GM19238 (cell line): ENCODE data around the gene DYNC2H1.

ENCODE experiments used
- DNase-seq: peaks from one replicate; pipeline ENCODE4 v3.0.0; 2011; ENCODE audit warnings: low spot score; ENCODE audit not compliant: insufficient read length

DYNC2H1 gene

DNA sequence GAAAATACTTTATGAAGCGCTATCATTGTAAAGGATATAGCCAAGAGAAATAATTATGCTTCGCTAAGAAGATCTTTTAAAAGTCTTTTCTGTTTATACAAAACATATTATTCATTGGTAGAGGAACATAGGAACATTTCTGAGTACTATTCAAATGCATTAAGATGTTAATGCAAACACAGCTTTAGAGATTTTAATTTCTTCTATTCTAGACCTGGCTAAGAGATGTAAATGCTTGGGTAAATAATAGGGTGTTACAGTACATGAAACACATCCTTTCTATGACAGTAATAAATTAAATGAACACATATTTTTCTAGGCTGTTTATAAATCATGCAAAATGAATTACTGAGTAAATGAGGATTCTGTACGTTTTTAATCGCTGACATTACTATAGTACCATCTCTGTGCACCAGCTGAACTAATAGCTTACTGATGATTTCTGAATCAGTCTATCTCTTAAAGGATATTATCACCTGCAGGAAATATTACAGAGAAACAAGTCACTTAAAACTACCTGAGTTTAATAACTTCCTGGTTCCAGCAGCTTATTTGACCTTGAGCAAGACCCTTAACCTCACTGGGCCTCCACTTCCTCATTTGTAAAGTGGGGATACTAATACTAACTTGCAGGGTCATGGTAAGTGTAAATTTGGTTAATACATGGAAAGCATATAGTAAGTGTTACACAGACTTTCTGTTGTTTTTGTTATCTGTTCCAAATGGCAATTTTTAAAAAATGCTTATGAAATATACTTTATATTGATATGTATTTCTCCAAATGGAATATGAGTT, 344.9 kb downstream of the DYNC2H1 start:
- no peak for DNase-seq

DNA sequence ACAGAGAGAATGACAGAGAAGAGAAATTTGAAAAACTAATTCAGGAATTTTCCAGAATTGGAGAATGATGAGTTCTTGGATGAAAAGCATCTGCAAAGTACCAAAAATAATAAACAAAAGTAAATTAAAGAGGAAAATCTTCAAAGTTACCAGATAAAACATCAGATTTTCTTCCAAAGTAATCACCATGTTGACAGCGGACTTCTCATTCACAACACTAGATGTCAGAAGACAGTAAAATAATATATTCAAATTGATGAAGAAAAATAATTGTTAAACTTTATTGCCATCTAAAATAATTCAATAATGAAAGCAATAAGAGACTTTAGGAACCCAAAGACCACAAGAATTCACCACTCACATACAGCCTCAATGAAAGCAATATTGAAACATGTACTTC, 355.2 kb downstream of the DYNC2H1 start:
- no peak for DNase-seq

- DNase-seq = no peak
These were observed 356.4 kb downstream of the DYNC2H1 start for GRCh38 chr11:103465555-103466140.

GRCh38 chr11:103471546-103471945, 362.3 kb downstream of the DYNC2H1 start:
- no peak for DNase-seq

GRCh38 chr11:103476874-103477273, 367.6 kb downstream of the DYNC2H1 start:
- DNase-seq = no peak

- no peak for DNase-seq
These were observed 371.2 kb downstream of the DYNC2H1 start for GRCh38 chr11:103480421-103480820.

- no peak for DNase-seq
These were observed 374.8 kb downstream of the DYNC2H1 start for GRCh38 chr11:103483996-103484395.

GRCh38 chr11:103484545-103484944, 375.3 kb downstream of the DYNC2H1 start:
- DNase-seq = no peak

GRCh38 chr11:103486604-103487003, 377.4 kb downstream of the DYNC2H1 start:
- no peak for DNase-seq

DNA sequence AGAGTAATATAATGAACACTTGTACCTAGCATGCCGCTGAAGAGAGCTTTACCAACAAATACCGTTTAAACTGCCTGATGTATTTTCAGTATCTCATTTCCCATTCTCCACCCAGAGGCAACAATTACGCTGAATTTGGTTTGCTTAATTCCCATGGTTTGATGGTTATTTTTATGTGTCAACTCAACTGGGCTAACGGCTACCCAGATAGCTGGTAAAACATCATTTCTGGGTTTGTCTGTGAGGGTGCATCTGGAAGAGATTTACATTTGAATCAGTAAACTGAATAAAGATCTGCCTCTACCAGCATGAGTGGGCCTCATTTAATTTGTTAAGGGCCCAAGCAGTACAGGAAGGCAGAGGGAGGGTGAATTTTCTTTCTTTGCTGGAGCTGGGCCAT, 377.9 kb downstream of the DYNC2H1 start:
- DNase-seq = no peak

DNA sequence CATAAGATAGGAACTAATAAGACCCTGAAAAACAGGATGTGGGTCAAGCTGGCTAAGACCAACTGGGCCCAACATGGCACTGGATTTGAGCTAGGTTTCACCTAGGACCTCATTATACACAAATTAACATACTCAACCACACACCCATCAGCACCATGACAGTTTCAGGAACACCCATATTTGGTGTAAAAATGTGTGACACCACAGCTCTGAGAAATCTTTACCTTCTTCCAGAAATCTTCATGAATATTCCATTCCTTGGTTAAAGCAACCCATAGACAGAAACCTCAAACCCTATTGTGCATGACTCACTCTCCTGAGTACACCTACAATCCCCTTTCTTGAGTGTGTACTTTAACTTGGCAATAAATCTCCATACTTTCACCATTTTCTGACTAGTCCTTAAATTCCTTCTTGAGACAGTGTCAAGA, 378.8 kb downstream of the DYNC2H1 start:
- DNase-seq = no peak

- no peak for DNase-seq
These were observed 379.4 kb downstream of the DYNC2H1 start for GRCh38 chr11:103488579-103488978.

- no peak for DNase-seq
These were observed 382.6 kb downstream of the DYNC2H1 start for GRCh38 chr11:103491777-103492176.

DNA sequence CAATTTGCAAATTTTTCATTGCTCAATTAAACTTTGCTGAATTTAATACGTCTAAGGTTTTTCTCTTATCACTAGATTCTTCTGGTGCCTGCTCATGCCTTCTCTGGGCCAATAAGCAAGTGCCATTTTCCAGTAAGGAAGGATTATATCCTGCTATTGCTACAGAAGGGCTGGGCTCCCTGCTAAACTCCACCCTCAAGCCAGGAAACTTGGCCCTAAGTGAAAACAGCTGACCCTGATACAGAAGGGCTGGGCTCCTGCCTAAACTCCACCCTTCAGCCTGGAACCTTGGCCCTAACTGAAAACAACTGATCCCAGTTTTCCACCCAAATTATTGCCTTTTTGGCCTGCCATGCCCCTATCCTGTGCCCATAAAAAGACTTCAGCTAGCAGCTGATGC, 385.3 kb downstream of the DYNC2H1 start:
- no peak for DNase-seq

- no peak for DNase-seq
These were observed 388.0 kb downstream of the DYNC2H1 start for GRCh38 chr11:103497268-103497667.

GRCh38 chr11:103499710-103500340, 390.6 kb downstream of the DYNC2H1 start:
- DNase-seq = no peak

DNA sequence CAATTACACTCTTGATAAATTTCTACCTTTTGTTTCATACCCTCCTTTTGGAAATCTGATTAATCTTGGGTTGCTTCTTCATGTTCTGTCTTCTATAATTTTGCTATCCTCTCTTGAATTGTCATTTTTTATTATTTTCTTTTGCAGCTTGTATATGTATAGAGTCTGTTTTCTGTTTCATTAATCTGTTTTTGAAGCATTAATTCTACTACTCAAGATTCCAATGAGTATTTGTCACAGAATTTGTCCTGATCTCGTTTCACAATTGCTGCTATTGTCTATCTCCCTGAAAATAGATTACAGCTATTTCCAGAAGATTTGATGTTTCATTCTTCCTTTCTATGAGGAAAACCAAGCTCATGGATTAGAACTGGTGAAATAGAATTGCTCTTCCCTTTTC, 406.1 kb downstream of the DYNC2H1 start:
- DNase-seq = no peak

DNA sequence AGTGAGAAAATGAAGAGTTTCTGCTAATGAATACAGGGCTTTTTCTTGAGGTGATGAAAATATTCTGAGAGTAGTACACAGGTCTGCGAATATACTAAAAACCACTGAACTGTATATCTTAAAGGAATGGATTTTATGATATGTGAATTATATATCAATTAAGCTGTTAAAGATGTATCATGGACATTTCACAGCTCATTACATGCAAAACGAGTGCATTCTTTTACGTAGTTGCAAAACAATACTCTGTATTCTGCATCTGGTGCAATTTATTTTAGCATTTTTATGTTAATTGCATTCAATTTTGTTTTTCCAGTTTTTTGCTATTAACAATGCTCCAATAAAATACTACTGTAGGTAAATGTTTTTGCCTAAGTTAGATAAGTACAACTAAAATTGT, 411.6 kb downstream of the DYNC2H1 start:
- DNase-seq = no peak

DNA sequence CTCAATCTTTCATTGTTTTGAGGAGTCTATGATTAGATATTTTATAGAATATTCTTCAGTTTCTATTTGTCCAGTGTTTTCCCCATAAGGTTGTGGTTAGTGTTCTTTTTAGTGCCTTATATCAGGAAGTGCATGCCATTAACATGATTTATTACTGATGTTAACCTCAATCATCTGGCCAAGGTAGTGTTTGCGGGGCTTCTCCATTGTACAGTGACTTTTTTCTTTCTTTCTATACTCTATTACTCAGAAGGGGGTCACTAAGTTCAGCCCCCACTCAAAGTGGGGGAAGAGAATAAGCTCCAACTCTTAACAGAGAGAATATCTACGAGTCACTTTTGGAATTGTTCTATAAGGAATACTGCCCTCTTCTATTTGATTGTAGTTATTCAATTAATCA, 415.8 kb downstream of the DYNC2H1 start:
- no peak for DNase-seq

DNA sequence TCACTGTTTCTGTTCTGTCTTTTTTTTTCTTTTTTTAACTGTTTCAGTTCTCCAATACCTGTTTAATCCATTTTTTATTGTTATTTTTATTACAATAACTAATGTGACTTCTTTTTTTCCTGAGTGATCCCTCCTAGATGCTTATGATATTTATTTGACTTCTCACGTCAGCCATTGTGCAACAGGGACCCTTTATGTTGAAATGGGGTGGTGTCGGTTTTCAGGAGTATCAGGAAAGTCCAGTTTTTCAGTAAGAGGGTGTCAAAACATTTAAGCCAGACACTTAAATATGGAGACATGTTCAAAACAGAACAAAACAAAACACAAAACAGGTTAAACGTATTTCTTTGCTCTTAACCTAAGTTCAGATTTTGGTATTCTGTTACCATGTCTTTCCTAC, 418.8 kb downstream of the DYNC2H1 start:
- no peak for DNase-seq

DNA sequence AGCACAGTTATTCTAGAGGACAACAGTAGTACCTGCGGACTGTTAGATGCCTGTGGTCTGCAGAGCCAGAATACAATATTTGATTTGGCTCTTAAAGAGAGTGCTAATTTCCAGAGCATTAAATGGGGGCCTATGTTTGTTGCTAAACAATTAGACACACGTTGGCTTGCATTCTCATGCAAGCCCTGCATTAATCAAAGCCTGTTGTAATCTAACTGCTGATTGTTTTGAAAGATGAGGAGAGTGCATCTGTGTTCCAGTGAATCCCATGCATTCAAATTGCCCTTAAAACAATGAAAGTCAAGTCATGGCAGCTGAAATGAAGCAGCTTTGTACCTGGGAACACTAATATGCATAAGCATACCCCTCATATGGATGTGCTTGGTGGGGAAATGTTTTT, 419.4 kb downstream of the DYNC2H1 start:
- DNase-seq = no peak

- DNase-seq = no peak
These were observed 420.0 kb downstream of the DYNC2H1 start for GRCh38 chr11:103529181-103529684.
